HFF-Myc (cell line): ENCODE results near the gene PRKN.

Experiments used
- DNase-seq: peaks from one replicate; pipeline ENCODE4 v3.0.0-alpha.2; 2011; ENCODE audit warnings: low read depth; ENCODE audit errors: extremely low read depth
- H3K4me3 ChIP-seq: replicated peaks from 2 replicates; pipeline ENCODE4 v1.5.1; 2011; ENCODE audit warnings: low read depth, mild to moderate bottlenecking, control low read depth, low read length
- TF ChIP-seq, protein P1 (sequence below): IDR thresholded peaks from 2 replicates; pipeline ENCODE4 v1.5.1; 2012; ENCODE audit warnings: mild to moderate bottlenecking, low read depth, low read length, control low read depth; ENCODE audit errors: missing control alignments

PRKN gene

GRCh38 chr6:162489101-162489976, 238.2 kb downstream of the PRKN start:
- H3K4me3 ChIP-seq, result no peak overlapping the region
- no peak for DNase-seq
- TF ChIP-seq, protein P1, sequence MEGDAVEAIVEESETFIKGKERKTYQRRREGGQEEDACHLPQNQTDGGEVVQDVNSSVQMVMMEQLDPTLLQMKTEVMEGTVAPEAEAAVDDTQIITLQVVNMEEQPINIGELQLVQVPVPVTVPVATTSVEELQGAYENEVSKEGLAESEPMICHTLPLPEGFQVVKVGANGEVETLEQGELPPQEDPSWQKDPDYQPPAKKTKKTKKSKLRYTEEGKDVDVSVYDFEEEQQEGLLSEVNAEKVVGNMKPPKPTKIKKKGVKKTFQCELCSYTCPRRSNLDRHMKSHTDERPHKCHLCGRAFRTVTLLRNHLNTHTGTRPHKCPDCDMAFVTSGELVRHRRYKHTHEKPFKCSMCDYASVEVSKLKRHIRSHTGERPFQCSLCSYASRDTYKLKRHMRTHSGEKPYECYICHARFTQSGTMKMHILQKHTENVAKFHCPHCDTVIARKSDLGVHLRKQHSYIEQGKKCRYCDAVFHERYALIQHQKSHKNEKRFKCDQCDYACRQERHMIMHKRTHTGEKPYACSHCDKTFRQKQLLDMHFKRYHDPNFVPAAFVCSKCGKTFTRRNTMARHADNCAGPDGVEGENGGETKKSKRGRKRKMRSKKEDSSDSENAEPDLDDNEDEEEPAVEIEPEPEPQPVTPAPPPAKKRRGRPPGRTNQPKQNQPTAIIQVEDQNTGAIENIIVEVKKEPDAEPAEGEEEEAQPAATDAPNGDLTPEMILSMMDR, result no peak

DNA sequence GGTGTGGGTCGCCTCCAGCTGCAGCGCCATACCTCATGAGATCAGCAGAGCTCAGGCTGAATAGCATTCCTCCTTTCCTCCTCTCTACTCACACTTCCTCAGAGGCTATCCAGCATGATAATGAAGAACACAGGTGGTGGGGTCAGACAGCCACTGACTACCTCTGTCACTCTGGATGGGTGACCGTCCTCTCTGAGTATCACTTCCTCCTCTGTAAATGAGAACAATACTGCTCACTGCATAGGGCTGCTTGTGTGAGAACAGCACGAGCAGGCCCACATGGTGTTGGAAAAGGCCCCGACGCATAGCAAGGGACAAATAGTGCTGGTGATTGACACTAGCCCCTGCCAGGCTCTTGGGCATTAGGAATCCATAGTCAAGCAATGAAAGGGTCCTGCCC, 239.1 kb downstream of the PRKN start:
- H3K4me3 ChIP-seq, result no peak overlapping the region
- TF ChIP-seq, protein P1, result no peak
- DNase-seq, result no peak

DNA sequence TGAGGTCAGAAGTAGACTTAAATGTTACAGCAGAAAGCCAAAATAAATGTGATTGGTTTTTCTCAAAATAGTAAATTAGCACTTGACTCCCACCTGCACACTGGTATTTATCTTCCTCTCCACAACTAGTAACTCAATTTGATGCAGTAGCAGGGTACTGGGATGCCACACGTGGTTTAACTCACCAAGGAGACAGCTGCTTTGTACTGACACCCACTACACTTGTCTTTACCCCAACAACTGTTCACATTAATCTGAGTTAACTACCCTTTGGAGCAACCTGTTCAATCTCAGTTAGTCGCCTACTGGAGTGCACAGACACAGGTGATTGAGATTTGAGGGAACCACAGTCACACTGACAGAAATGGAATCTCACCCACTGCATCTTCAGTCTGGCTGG, 242.1 kb downstream of the PRKN start:
- TF ChIP-seq, protein P1, result no peak
- H3K4me3 ChIP-seq, result no peak overlapping the region
- DNase-seq, result no peak

DNA sequence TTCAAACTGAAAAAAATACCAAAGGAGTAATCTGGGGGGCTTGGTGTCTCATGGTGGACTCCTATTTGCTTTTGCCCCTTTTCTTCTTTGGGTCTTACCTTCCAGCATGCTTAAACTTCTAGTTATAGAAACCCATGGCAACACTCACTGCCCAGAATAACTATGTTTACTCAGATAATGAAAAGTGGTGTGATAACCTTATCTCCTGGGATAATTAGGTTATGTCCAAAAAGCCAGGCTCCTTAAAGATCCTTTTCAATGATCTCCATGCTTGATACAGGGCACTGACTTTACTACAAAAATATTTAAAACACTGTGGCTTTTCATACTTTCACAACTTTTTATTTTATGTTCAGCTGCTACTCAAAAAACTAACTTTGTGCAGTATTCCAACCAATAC, 245.6 kb downstream of the PRKN start:
- H3K4me3 ChIP-seq, result no peak overlapping the region
- TF ChIP-seq, protein P1, result no peak
- DNase-seq, result no peak

- TF ChIP-seq, protein P1, result no peak
- no peak for DNase-seq
These were observed 246.2 kb downstream of the PRKN start for GRCh38 chr6:162481320-162481719.

DNA sequence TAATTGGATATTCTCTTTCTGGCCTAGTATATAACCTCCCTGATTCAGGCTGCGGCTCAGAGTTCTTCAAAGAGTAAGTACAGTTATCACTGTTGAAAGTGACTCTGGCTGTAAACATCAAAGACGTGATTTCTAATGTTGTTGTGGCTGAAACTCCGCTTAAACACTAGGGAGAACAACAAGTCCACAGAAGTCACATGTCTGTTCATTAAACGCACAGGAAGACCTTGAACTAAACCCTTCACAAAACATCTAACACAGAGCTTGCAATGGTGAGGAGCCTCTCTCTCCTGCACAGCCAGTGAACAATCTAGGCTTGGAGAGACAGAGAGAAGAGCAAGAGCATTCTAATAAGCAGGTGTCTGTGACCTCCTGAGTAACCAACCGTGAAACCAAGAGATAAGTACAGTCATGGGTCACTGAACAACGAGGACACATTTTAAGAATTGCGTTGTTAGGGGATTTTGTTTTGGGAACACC, 249.3 kb downstream of the PRKN start:
- H3K4me3 ChIP-seq, result no peak overlapping the region
- TF ChIP-seq, protein P1, result no peak
- no peak for DNase-seq

More at GRCh38 chr6:162481320-162481719, 246.2 kb downstream of the PRKN start:
- H3K4me3 ChIP-seq, result no peak overlapping the region
